ENCODE measurements around the gene ACE. TPM values are rescaled to one million over a fixed set of nuclear protein-coding genes. Genes with fewer than 3 reads are reported as not detected.

The ACE gene
- polyA plus RNA-seq, 1 donor (not counting 4 experiments of a cell fraction or from before 2014, with no cell fraction given), result 0.07 TPM

GRCh38 chr17:63488851-63489250 is 12.0 kb downstream of the ACE start:
- DNase-seq (ENCODE audit: low read depth, low spot score) (no peak), FAIRE-seq (no peak)
- Histone ChIP-seq H3K27ac (ENCODE audit: control insufficient read depth, insufficient read depth, low read length) (no peak overlapping the region), H3K4me2 (ENCODE audit: control insufficient read depth, extremely low read depth, insufficient read depth, low read depth, low read length) (no peak overlapping the region), H3K9me1 (ENCODE audit: control insufficient read depth, extremely low read depth, insufficient read depth, low read length) (no peaks in the 10 kb centered on the region), H3K27me3 (ENCODE audit: control insufficient read depth, extremely low read depth, insufficient read depth, low read length) (peaks cover 23% of the 10 kb centered on the region), H3K4me3 (ENCODE audit: control insufficient read depth in 2 of 3, extremely low read depth in 1 of 3, insufficient read depth in 2 of 3, low read depth in 1 of 3, low read length in 3 of 3) (no peak overlapping the region), H2AFZ (ENCODE audit: control insufficient read depth, low read length) (no peak overlapping the region), H4K20me1 (ENCODE audit: control insufficient read depth, extremely low read depth, insufficient read depth, low read length) (no peaks in the 10 kb centered on the region), H3K79me2 (ENCODE audit: control insufficient read depth, insufficient read depth, low read length) (no peaks in the 10 kb centered on the region), H3K9me3 (ENCODE audit: control insufficient read depth, low read depth, low read length) (no peaks in the 10 kb centered on the region), H3K4me1 (ENCODE audit: control insufficient read depth, extremely low read depth, insufficient read depth, low read length) (no peaks in the 10 kb centered on the region), H3K36me3 (ENCODE audit: control insufficient read depth in 2 of 2, extremely low read depth in 1 of 2, insufficient read depth in 2 of 2, low read length in 2 of 2) (no peaks in the 10 kb centered on the region), H3K9ac (ENCODE audit: control insufficient read depth, extremely low read depth, insufficient read depth, low read length) (no peak overlapping the region)
- dilution Hi-C loops (cut with MboI; ENCODE audit: extremely low pct_ligation_motif_present, low sequenced_read_pairs), result no loop called here
- TF ChIP-seq, protein P1, sequence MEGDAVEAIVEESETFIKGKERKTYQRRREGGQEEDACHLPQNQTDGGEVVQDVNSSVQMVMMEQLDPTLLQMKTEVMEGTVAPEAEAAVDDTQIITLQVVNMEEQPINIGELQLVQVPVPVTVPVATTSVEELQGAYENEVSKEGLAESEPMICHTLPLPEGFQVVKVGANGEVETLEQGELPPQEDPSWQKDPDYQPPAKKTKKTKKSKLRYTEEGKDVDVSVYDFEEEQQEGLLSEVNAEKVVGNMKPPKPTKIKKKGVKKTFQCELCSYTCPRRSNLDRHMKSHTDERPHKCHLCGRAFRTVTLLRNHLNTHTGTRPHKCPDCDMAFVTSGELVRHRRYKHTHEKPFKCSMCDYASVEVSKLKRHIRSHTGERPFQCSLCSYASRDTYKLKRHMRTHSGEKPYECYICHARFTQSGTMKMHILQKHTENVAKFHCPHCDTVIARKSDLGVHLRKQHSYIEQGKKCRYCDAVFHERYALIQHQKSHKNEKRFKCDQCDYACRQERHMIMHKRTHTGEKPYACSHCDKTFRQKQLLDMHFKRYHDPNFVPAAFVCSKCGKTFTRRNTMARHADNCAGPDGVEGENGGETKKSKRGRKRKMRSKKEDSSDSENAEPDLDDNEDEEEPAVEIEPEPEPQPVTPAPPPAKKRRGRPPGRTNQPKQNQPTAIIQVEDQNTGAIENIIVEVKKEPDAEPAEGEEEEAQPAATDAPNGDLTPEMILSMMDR (optimal IDR thresholded peaks at IDR 0.05 in 1 of 3, IDR thresholded peaks at IDR 0.05 in 1 of 3, conservative IDR thresholded peaks at IDR 0.05 in 1 of 3; ENCODE audit: extremely low read depth in 1 of 3, insufficient read depth in 2 of 3, low read length in 3 of 3), result no peak
- TF ChIP-seq EZH2 (IDR thresholded peaks at IDR 0.05; ENCODE audit: low read length), result no peak

- no peak overlapping the region for H3K4me2 ChIP-seq (ENCODE audit: control insufficient read depth, extremely low read depth, insufficient read depth, low read depth, low read length)
- H3K9me3 ChIP-seq (ENCODE audit: control insufficient read depth, low read depth, low read length), result no peaks in the 10 kb centered on the region
- H4K20me1 ChIP-seq (ENCODE audit: control insufficient read depth, extremely low read depth, insufficient read depth, low read length), result no peaks in the 10 kb centered on the region
- H3K79me2 ChIP-seq (ENCODE audit: control insufficient read depth, insufficient read depth, low read length), result no peaks in the 10 kb centered on the region
- H3K4me1 ChIP-seq (ENCODE audit: control insufficient read depth, extremely low read depth, insufficient read depth, low read length), result no peaks in the 10 kb centered on the region
- dilution Hi-C loops (cut with MboI; ENCODE audit: extremely low pct_ligation_motif_present, low sequenced_read_pairs), result no loop called here
- H3K36me3 ChIP-seq (ENCODE audit: control insufficient read depth in 2 of 2, extremely low read depth in 1 of 2, insufficient read depth in 2 of 2, low read length in 2 of 2), result no peaks in the 10 kb centered on the region
- H3K27me3 ChIP-seq (ENCODE audit: control insufficient read depth, extremely low read depth, insufficient read depth, low read length), result peaks cover 23% of the 10 kb centered on the region
- H3K9me1 ChIP-seq (ENCODE audit: control insufficient read depth, extremely low read depth, insufficient read depth, low read length), result no peaks in the 10 kb centered on the region
- no peak overlapping the region for H2AFZ ChIP-seq (ENCODE audit: control insufficient read depth, low read length)
- no peak overlapping the region for H3K4me3 ChIP-seq (ENCODE audit: control insufficient read depth in 2 of 3, extremely low read depth in 1 of 3, insufficient read depth in 2 of 3, low read depth in 1 of 3, low read length in 3 of 3)
- TF ChIP-seq EZH2 (IDR thresholded peaks at IDR 0.05; ENCODE audit: low read length), result no peak
- TF ChIP-seq, protein P1 (optimal IDR thresholded peaks at IDR 0.05 in 1 of 3, IDR thresholded peaks at IDR 0.05 in 1 of 3, conservative IDR thresholded peaks at IDR 0.05 in 1 of 3; ENCODE audit: extremely low read depth in 1 of 3, insufficient read depth in 2 of 3, low read length in 3 of 3), result no peak
- DNase-seq (ENCODE audit: low read depth, low spot score), result no peak
- H3K27ac ChIP-seq (ENCODE audit: control insufficient read depth, insufficient read depth, low read length), result no peak overlapping the region
- H3K9ac ChIP-seq (ENCODE audit: control insufficient read depth, extremely low read depth, insufficient read depth, low read length), result no peak overlapping the region
- no peak for FAIRE-seq
Measured at GRCh38 chr17:63489291-63489690, 12.4 kb downstream of the ACE start.
